GM19025 (cell line): Measurements from ENCODE around the gene TPRN.

Experiments used
- ATAC-seq: cut with Tn5 transposase; IDR thresholded peaks from one replicate; pipeline ENCODE4 v1.9.1; 2021; ENCODE audit warnings: mild to moderate bottlenecking, low read depth, moderate library complexity; ENCODE audit not compliant: unreplicated experiment

The TPRN gene

DNA sequence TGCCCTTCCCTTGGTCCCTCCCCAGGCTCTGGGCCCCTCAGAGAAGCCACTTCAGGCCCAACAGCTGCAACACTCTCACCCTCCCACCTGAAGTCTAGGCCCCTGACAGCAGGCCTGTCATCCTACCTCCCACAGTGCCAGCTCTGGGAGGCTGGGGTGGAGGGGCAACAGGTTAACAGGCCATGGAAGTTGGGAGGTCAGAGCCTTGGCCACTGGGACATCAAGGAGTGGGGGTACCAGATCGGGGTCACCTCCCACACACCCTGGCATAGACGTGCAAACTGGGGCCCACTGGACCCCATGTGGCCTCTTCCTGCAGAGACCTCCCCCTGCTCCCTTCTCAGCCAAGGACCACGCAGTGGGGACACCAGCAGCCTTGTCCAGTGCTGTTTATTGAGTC is 9.3 kb downstream of the TPRN start:
- no peak for ATAC-seq

DNA sequence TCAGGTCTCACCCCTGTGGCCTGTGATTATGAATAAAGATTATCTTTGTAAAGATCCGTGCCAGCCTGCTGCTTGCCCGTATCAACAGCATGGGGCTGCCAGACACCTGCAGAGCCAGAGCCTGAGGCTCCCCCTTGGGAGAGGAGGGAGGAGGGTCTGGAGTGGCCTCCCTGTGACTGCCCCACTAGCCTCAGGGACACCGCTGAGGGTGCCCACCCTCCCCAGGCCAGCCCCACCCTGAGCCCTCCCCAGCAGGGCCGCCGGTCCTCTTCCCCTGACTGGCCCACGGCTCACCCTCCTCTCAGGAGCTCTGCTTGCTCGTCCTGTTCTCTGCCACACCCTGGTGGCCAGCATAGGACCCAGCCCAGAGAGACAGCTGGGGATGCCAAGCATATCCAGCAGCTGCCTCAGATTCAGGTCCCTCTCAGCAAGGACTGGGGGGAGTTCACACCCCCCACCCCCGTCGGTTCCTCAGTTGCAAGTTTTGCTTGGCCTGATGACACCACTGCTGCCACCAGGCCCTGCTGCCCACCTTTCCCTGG is 10.2 kb downstream of the TPRN start:
- no peak for ATAC-seq

DNA sequence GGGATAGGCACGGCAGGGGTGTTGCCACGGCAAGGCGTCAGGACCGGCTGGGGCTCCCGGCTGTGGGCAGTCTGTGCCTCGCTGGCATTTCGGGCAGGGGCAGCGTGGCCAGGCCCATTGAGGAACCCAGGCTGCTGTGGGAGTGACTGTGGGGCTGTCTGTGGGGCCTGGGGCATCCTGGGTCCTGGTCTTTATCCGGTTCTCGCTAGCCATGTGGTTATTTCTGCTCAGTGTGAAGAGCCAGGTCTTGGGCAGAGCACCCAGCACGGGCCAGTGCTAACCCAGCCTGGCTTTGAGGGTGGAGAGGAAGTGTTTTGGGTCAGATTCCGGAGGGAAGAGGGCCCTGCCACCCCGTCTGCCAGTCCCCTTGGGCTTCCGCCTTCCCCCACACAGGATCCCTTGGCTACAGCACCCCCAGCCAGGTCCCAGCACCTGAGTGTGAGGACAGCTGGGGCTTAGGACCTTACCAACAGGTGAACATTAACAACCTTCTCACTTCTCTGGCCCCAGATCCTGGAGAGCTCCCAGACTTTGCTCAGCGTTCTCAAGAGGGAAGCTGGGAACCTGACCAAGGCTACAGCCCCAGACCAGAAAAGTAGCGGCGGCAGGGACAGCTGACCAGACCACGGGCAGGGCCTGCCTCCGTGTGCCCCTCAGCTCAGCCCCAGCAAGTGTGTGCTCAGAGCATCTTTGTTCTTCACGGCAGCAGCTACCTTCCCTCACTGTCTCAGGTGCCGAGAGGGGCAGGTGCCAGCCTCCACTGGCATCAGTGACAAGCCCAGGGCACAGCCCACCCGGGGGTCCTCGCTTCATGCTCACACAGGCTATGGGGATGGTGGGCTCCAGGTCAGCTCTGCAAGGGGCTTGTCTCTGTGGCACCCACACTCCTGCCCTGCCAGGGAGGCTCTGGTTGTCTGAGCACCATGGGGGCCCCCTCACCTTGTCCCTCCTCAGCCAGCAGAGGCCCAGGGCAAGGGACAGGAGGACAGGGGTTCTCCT is 10.9 kb downstream of the TPRN start:
- no peak for ATAC-seq

DNA sequence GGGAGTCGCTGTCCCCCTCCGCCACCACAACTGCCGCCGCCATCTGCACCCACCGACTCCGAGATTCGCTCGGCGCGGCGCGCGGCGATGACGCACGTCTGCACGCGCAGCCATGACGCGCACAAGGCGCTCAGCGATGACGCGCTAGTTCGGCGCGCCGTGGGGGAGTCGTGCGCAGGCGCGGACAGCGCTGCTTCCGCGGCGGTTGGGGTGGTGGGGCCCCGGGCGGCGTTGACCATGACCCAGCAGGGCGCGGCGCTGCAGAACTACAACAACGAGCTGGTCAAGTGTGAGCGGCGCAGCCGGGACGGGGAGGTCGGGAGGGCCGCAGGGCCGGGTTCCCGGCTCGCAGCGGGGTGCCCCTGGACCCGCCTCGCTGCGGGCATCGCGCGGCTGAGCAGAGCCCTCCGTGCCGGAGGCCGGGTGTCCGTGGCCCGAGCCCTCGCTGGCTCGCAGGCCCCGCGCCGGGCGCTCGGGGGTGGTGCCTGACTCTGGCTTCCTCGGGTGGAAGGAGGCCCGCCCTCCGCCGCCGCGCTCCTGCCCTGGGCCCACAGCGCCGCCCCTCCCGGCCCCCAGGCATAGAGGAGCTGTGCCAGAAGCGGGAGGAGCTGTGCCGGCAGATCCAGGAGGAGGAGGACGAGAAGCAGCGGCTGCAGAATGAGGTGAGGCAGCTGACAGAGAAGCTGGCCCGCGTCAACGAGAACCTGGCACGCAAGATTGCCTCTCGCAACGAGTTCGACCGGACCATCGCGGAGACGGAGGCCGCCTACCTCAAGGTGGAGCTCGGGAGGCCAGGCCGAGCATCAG is 11.8 kb downstream of the TPRN start, which contains the start of the genes ANAPC2 and SSNA1:
ANAPC2 (minus strand) TSS at position 71 of the 807 bp plus-strand sequence; CDS start at position 43, 28 bp downstream.
SSNA1 (plus strand) TSS at position 187 of the 807 bp plus-strand sequence; CDS start at position 238, 51 bp downstream.
- peak; percentile 77 for ATAC-seq

DNA sequence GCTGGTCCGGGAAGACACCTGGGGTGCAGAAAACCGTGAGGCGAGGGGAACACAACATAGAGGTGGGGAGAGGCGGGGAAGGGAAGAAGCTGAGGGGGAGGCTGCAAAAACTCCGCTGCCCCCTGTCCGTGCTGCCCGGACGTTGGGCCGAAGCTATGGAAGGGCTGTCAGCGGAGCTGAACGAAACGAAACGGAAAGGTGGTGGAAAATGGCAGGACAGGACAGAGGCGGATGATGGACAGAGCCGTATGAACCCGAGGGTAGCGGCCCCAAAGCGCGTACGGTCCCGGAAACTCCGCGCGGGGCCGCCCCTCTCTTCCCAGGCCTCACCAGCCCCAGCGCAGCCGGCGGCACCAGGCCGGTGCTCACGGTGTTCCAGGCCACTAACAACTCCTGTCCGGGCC is 12.5 kb downstream of the TPRN start:
- ATAC-seq: no peak

DNA sequence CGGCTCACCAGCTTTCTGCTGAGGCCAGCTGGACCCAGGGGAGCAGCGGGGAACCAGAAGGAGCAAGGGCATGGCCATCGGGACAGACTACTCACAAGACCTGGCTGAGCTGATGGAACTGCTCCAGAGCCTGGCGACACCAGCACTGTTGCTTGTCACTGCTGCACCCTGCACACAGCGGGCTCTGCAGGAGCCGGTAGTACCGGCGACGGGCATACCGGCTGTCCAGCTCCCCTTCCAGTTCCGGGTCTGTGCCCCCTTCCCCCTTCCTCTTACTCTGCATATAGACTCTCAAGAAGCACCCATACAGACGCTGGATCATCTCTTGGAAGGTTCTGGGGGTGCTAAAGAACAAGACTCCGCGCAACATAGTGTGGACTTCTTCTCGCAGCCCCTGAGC is 13.2 kb downstream of the TPRN start:
- no peak for ATAC-seq

DNA sequence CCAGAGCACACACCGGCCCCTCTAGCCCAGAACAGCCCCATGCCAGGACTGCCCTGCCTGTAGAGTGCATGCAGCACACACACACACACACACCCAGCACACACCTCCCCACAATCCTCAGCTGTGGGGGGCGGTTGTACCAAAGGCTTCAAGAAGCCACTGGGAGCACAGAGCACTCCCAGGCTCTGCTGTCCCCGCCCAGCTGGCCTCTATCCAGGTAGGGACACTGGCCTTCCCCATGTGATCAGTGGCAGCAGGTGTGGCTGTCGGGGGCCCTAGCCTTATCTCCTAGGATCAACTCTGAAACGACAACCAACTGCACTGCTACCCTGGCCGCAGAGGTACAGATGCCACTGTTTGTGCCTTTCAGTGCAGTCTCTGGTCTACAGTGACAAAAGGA is 14.2 kb downstream of the TPRN start:
- no peak for ATAC-seq

DNA sequence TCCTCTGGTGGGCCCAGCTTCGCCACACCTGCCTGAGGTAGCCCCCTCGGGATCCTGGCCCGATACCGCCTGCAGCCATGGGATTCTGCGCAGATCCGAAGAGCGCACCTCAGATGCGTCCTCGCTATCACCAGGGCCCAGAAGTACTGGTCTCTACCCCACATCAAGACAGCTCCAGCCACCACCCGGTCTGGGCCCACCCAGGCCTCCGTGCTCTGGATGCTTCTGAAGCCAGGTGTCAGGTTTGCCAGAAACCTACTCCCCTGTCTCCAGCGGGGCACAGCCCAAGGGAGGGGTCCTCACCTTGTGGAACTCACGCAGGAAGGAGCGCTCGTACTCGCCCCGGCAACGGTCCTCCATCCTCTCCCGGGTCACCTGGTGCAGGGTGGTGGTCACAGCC is 14.6 kb downstream of the TPRN start:
- ATAC-seq: no peak

DNA sequence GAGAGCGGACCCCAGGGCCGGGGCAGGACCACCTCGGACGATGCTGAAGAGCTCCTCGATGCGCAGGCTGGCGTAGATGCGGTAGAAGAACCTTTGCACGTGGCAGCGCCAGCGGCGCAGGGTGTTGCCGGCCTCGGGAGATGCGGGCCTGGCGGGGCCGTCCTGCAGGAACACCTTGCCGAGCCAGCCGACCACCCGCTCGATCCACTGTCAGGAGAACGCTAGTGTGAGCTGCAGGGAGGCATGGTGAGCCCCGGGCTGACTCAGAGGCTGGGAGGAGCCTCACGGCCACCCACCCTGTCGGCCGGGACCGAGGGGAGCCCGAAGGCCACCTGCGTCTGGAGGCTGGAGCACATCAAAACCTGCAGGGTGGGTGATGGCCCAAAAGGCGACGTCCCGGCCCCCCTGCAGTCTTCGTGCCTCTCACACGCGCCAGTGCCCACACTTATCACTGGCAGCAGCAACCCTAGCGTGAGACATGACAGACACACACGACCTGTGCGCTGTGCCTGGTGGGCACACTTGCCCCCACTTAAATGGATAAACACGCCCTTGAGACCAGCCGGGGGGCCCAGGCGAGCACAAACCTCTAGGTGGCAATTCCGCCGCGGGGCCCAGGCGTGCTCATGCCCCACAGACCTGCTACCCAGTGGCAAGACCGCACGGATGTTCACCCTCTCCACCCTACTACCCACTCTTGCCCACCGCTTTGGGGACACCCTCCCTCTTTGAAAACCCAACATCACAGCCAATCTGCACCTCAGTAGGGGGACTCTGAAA is 15.5 kb downstream of the TPRN start:
- ATAC-seq: no peak

DNA sequence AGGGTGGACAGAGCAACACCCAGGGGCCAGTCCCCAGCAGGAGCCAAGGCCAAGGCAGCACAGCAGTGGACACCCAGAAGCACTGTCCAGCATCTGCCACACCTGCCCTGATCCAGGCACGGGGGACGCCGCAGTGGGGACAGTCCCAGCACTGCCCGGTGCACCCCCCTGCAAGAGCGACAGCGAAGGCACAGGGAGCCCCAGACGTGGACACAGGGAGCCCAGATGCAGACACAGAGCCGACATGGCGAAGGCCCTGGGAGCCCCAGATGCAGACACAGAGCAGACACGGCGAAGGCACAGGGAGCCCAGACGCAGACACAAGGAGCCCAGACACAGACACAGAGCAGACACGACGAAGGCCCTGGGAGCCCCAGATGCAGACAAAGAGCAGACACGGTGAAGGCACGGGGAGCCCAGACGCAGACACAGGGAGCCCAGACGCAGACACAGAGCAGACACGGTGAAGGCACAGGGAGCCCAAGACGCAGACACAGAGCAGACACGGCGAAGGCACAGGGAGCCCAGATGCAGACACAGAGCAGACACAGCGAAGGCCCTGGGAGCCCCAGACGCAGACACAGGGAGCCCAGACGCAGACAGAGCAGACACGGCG is 16.5 kb downstream of the TPRN start:
- no peak for ATAC-seq

DNA sequence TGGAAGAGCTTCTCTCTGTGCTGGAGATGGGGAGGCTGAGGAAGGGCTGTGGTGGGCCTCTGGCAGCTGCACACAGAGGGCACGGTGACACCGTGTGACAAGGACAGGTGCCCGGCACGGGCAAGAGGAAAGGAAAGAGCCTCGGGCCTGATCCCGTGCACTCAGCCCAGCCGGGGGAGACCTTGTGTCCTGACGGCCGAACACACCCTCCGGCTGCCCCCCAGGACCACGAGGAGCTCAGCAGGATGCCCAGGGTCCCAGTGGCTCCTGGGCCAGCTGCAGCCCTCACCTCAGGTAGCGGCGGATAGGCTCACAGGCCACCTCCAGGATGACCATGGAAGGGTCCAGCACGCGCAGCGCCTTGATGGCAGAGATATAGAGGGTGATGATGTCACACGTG is 17.7 kb downstream of the TPRN start:
- no peak for ATAC-seq

DNA sequence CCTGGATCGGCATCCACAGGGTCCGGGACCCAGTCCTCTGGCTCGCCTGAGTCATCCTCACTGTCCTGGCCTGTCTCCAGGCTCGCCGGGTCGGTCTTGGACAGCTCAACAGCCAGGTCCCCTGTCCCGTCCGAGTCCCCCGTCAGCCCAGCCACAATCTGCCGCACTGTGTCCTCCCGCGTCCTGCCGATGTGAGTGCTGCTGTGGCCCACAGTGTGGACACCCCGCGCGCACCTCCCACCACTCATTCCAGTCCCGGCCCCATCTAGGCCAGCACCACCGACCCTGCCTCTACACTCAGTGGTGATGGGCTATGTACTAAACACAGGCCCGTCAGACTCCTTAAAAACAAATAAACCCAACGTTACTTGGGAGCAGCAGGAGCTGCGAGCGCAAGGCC is 18.9 kb downstream of the TPRN start:
- ATAC-seq: no peak

DNA sequence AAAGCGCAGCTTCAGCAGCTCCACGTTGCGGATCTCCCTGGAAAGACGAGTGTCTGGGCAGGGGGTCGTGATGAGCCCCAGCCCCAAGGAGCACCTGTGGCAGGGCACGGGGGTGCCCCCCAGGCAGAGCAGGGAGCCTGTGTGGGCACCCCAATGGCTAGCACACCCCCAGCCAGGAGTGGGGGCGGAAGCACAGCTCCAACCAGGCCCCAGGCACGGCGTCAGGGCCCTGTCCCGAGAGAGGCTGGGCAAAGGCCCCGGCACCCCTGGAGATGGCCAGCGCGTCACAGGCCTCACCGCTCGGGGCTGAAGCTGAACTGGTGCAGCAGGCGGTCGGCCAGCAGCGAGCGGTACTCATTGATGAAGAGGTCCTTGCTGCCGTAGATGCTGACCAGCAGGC is 20.1 kb downstream of the TPRN start:
- no peak for ATAC-seq

DNA sequence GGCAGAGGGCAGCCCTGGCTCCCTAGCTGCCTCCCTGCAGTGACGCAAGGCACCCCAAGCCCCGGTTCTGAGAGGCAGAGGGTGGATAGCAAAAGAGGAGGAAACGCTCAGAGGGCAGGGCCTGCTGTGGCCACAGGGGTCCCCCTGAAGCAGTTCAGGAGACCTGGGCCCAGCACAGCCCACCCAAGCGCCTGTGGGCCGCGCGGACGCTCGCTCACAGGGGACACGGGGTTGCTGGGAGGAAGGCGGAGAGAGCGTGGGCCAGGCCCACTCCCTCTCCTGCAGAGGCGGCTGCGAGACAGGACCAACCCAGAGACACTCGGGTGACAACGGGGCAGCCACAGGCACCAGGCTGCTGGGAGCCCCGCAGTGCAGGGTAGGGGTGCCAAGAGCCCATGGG is 20.8 kb downstream of the TPRN start:
- no peak for ATAC-seq

DNA sequence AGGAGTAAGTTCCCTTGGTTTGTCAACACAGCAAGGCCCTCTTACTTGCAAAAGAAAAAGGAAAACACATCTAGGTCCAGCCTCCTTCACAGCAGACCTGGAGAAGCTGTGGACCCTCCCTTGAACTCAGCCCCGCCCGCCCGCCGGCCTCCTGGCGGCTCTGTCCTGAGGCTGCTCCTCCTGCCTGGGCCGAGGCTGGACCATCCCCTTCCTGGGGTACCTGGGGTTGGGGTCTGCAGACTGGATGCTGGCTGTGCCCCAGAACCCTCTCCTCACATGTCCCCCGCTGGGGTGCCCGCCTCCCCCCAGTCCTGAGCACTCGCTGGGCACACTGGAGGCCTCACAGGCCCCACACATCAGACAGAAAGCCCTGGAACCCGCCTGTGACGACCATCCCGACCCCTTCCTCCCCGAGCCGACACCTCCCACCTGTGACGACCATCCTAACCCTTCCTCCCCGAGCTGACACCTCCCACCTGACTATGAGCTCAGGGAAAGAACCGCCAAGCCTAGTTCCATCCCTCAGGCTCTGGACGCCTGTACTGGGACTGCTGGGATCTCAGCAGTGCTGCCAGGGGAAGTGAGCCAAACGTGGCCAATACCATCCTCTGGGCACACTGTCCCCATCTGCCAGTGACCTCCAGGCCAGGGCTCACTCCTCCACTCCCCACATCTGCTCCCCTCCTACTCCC is 21.5 kb downstream of the TPRN start:
- ATAC-seq: no peak

DNA sequence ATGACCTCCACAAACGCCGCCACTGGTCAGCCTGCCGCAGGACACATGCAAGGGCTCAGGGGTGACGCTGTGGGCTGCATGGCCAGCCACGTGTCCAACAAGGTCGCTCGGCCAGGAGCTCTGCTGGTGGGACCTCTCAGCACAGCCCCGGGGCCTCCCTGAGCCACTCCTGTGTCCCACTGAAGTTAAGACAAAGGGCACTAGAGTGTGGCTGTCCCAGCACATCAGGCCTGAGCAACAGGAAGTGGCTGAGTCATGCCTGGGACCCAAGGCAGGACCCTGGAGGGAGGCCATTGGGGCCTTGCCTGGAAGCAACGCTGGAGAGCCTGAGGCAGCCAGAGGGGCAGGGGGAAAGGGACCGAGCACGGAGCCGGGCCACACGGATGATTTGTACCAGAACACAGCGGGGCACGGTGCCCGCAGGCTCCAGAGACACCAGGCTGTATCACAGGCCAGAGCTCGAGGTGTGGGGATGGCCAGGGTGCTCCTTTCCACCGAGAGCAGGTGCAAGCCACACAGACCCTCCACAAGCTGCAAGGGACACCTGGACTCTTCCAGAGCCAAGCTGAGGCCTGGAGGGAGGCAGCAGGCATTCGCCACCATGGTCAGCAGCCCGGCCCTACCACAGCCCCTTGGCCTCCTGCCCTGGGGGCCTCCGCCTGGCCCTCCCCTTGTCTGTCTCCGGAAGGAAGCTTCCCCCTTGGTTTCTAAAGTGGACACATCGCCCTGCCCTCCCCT is 22.2 kb downstream of the TPRN start:
- no peak for ATAC-seq

DNA sequence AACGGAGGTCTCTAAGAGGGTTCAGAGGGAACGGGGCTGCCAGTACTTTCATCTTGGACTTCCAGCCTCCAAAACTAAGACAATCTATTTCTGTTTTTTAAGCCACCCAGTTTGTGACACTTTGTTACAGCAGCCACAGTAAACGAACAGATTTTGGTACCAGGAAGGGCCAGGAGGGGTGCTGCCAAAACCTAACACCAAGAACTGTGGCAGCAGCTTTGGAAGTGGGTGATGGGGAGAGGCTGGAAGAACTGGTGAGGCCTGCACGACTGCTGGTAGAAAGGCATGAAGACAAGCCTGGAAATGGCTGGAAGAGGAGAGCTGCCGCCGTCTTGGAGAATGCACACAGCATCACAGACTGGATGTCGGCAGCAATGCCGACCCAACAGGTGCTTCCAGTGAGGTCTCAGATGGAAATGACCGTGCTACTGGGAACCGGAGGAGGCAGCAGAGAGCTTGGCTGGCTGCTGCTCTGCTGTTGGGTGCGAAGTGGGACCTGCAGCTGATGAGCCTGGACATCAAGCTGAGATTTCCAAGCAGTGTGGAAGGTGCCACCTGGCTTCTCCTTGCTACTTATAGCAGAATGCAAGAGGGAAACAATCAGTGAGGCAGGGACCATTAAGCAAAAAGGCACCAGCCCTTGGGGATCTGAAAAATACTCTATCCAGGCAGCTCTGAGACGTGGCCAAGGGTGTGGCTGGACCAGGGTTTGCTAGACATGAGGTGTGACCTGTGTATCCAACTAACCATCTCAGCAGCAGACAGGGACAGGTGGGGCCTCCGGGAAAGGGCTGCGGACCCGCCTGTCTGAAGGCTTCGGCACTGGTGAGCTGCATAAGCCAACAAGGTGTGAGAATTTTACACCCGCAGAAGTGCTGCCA is 24.0 kb downstream of the TPRN start:
- ATAC-seq: no peak
